GM21576 (cell line): ENCODE data around the gene SP3.

Experiments
- ATAC-seq: cut with Tn5 transposase; IDR thresholded peaks from one replicate; pipeline ENCODE4 v1.9.1; 2021; ENCODE audit warnings: mild to moderate bottlenecking, moderate library complexity; ENCODE audit not compliant: unreplicated experiment

The SP3 gene

DNA sequence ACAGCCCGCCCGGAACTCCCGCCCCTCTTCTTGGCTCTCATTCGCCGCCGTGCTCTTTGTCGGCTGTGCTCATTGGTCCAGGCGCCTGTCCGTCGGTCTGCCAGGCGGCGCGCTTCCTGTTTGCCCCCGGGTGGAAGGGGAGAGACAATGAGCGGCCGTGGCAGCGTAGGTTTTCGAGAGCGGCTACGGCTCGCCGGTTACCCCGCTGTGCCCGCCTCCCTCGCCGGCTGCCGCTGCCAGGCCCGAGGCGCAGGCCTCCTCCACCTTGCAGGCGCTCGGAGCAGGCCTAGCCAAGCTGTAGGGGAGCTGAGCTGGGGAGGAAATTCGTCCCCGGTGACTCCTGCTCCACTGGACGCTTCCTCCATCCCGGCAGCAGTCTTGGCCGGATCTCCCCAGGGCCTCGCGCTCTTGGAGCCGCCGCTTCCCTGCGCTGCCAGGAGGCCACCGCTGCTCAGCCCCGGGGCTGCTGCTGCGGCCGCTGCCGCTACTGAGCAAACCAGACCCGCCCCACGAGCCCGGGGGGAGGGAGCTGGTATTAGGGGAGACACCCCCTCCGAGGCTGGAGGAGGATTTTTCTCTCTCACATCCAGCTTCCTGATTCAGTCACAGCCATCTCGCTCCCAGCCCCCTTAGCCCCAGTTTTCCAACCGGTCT is at the start of gene SP3:
Gene SP3, minus strand, starts transcription at position 2 of the 654 bp plus-strand sequence. CDS start 202 bp downstream, outside the sequence.
- ATAC-seq = peak; percentile 71

DNA sequence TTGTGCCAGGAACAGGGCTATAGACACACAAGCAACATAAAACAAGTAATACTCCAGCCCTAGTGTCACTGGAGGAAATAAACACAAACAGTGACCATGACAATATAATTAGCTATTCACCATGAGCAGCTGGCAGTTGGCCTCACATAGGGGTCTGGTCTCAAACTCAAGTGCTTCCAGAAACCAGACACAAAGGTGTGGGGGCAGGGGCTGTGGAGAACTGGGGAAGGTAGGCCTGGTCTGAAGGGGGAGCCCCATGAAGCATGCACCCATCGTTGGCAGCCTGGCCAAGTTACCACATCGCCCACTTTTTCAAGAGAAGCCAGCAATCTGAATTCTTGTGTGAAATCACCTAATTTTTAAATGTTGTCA is 49.5 kb upstream of the SP3 start:
- no peak for ATAC-seq

DNA sequence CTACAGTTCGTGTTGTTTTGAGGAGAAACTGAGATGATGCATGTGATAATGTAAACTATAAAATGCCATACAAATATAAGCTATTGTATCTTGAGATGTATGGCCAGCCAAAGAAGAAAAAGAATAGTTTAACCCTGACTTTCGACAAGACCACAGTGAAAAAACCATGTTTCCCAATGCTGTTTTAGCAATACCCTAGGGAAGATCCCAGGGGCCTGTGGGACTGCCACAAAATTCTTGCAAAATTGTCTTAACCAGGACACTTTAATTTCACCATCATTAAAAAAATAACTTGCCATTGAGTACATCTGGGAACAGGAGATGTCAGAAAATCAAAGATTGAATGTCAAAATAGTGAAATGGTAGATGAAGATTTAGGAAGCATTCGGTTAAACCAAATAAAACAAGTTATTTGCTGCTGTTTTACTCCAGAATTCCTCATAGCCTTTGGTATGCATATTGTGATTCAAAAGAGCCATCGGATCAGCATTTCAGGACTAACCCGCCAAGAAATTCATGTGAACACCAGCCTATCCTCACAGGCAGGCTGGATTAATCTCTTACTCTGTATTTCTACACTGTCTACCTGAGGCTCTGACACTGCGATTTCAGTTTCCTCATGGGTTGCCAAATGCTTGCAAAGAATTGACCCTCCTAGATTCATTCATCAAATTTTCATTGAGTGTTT is 49.0 kb upstream of the SP3 start:
- no peak for ATAC-seq

GRCh38 chr2:174013315-174013751 is 48.2 kb upstream of the SP3 start:
- ATAC-seq = no peak

DNA sequence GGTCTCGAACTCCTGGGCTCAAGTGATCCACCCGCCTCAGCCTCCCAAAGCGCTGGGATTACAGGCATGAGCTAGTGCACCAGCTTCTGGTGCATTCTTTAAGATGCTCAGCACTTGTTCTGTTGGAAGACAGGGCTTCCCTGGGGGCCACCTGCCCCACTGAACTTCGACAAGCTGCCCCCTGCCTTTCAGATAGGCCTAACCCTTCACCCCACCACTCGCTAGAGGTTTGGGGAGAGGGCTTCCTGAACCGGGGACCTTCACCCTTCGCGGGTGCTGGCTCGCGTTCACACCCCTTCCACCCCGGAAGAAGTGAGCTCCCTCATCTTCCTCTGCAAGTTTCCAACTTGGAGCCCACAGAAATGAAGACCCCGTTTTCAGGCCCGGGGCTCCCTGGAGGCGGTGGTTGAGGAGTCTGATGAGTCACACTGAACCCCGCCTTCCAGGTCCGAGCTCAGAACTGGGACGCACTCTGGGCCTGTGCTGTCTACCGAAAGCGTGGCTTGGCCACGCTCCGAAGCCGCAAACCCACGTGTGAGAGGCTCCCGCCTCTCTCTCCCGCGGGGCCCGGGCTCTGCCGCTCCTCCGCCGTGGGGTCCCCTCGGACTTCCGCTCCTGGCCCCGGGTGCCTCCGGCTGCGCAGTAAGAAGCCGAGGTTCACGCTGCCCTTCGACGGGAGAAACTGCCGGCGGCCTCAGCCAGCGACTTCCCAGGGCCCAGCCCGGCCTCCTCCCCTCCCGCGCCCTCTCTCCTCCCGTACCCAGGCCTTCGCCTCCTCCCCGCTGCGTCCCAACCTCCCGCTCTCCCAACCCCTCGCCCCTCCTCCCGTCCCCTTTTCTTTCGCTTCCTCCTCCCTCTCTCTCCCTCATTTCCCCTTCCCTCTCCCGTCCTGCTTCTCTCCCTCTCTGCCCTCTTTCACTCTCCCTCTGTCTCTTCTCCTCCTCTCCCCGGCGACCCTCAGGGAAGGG is 47.5 kb upstream of the SP3 start:
- ATAC-seq = no peak

DNA sequence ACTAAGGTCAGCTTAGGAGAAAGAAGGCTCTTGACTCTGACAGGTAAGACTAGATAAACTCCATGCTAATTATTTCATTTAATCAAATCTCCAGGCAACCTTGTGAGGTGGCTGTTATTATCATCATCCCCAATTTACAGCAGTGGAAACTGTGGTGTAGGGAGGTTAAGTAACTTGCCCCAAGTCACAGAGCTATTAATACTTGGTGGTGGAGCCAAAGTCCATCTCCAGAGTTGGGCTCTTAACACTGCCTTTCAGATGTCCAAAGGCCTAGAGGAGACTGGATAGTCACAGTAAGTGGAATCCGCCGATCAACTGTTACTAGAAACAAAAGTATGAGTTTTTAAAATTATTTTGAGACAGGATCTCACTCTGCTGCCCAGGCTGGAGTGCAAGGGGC is 46.6 kb upstream of the SP3 start:
- no peak for ATAC-seq

- no peak for ATAC-seq
These were observed 46.0 kb upstream of the SP3 start for GRCh38 chr2:174011173-174011572.

DNA sequence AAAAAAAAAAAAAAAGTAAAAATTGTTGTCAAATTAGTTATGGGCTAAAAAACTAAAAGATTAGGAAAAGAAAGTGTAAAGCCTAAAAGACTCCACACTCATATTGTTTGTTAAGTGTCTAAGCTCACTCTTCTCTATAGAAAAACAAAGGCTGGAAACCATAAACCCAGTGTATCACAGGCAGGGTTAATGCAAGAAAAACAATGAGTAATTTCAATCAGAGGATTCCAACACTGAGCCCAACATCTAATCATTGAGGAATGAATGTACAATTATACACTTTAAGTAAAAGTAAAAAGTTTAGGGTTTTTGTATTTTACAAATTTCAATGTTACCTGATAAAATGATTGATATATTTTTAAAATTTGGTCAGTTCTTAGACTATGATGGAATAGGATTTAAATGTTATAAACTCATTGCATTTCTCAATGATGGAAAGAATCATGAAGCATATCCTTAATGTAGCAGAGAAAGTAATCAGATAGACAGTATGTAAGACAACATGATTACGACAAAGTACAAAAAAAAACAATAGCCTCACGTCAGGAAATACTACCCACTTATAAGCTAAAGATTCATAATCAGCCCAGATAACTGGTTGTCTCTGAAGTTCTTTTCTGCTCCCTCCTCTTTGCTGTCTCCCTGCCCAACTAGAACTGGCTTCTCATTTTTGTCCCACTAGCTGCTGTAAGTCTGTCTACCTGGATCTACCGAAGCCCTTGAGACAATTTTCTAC is 44.5 kb upstream of the SP3 start:
- no peak for ATAC-seq

GRCh38 chr2:174008720-174009119 is 43.5 kb upstream of the SP3 start:
- ATAC-seq = no peak

DNA sequence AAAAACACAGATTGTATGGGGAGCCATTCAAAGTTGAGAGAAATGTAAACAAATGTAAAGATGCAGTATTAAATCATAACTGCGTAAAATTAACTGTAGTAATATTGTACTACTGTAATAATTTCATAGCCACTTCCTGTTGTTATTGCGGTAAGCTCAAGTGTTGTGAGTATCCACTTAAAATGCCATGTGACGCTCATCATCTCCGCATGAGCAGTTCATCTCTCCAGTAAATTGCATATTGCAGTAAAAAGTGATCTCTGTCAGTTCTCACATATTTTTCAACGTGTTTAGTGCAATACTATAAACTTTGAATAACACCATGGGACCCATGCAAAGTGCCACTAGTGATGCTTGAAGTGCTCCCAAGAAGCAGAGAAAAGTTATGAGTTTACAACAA is 41.8 kb upstream of the SP3 start:
- no peak for ATAC-seq

- ATAC-seq = no peak
These were observed 40.7 kb upstream of the SP3 start for GRCh38 chr2:174005801-174006419.

GRCh38 chr2:174004905-174005605 is 39.9 kb upstream of the SP3 start:
- ATAC-seq = peak; percentile 80

DNA sequence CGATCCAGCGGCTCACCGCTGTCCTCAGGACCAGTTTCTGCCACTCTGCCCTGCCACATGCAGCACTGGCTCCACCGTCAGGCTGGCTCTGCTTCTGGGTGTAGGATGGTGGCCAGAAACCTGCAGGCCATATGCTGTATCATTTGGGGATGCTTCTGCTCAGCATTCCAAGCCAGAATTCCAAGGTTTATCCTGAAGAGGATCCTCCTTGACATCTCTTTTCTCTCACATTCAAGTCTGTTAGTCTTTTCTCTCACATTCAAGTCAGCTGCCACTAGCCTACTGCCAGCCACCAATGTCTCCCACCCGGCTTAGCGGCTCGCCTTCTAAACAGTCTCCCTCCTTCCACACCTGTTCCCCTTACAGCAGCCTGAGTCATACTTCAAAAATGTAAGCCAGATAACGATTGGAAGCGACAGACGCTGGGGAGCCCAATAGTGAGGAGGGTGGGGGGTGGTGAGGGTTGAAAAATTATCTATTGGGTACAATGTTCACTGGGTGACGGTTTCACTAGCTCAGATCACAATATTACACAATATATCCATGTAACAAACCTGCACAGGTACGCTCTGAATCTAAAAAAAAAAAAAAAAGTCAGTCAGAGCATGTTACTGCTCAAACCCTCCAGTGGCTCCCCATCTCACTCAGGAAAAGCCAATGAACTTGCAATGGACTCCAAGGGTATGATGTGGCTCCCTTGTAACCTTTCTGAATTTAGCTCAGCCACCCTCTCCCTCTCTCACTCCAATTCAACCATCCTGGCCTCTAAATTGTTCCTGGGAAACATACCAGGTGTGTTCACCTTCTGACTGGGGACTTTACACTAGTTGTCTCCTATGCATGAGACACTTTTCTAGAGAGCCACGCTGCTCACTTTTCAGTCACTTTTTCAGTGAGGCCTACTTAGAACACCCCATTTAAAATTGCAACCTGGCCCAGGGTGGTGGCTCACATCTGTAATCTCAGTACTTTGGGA is 38.8 kb upstream of the SP3 start:
- ATAC-seq = no peak

GRCh38 chr2:174002679-174003078 is 37.5 kb upstream of the SP3 start:
- no peak for ATAC-seq

- no peak for ATAC-seq
These were observed 35.9 kb upstream of the SP3 start for GRCh38 chr2:174001107-174001506.

- no peak for ATAC-seq
These were observed 34.6 kb upstream of the SP3 start for GRCh38 chr2:173999724-174000123.

DNA sequence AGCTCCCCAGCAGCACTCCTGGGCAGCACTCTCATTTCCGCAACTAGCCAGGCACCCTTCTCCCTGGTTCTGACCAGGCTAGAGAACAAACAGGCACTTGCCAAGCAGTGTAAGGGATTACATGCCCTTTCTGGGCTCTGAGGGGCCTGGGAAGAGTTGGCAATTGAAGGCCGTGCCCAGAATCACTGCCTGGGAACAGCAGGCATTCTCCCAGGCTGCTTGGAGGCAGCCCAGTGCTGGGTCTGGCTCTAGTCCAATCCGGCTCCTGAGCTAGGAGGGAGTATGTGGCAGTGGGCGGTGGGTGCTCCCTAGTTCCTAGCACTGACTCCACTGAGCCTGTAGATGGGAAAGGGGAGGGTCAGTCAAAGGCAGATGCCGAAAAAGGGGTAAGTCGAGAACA is 34.1 kb upstream of the SP3 start:
- ATAC-seq = no peak

DNA sequence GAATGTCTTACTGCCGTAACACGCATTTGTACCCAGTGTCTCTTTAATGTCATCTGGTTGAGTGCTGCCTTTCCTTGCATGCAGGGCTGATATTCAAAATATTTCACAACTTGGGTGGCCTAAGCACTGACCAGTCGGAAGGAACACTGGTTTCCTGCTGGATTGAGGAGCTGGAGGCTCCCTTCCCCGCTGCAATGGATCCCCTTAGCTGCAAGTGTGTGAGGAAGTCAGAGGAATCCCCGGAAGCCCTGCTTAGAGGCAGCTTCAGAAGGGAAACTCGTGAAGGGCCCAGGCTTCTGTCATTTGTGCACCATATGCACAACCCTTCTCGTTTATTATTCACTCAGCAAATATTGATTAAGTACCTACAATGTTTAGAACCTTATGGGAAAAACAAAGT is 33.2 kb upstream of the SP3 start:
- no peak for ATAC-seq

DNA sequence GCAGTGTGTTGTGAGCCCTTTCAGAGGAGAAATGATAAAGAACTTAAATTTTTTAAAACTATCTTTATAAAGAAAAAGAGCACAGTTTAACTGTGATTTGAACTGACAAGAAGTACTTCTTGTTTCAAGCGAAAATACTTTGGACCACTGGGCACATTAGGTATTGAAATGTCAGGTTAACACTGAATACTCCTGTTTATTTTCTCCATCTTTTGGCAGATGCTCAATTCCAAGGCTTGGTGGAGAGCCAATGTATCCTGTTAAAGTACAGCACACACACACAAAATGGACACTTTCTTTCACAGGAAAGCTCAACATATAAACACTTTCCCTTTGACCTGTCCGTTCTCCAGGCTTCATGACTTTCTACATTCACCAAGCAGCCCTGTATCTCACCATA is 32.6 kb upstream of the SP3 start:
- no peak for ATAC-seq
